ENCODE measurements around the gene DLK1. TPM values are rescaled to one million over a fixed set of nuclear protein-coding genes. Genes with fewer than 3 reads are reported as not detected.

Gene DLK1
- total RNA-seq, 1 donor from 2014 or later: not detected

DNA sequence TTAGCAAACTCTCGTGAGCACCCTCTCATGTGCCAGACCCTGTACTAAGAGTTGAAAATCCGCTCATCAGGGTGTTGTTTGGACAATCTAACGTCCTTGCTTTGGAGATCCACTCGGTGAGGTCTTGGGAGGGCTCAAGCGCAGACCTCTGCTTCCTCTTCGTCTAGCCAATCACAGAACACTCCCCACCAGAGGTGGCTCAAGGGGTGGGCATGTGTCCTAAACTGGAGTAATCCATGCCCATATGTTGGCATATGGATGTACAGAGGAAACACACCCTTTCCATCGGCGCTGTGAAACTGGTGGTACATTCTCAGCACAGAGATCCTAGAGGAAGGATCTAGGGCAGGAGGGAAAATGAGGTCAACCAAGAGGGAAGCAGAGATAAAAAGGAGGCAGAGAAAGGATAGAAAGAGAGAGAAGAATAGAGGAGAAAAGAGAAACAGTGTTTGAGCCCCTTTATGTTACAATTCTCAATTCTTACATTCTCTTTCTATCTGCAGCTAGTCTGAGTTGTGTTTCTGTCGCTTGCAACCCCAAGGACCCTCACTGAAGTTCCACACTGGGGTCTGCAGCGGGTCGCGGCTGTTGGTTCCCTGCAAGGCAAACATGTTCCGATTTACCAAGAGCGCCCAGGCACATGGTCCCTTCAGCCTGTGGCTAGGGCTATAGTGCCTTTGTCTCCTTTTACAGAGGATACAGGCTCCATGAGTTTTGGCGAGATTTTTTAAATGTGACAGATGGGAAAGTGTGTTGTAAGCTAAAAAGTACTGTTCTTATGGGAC, 40.5 kb downstream of the DLK1 start:
- H3K27me3 Mint-ChIP-seq: no peaks in the 10 kb centered on the region
- CTCF ChIA-PET: no interaction called here
- H3K9me3 Mint-ChIP-seq: no peaks in the 10 kb centered on the region
- H3K4me3 Mint-ChIP-seq: no peak overlapping the region
- TF ChIP-seq, protein P1, sequence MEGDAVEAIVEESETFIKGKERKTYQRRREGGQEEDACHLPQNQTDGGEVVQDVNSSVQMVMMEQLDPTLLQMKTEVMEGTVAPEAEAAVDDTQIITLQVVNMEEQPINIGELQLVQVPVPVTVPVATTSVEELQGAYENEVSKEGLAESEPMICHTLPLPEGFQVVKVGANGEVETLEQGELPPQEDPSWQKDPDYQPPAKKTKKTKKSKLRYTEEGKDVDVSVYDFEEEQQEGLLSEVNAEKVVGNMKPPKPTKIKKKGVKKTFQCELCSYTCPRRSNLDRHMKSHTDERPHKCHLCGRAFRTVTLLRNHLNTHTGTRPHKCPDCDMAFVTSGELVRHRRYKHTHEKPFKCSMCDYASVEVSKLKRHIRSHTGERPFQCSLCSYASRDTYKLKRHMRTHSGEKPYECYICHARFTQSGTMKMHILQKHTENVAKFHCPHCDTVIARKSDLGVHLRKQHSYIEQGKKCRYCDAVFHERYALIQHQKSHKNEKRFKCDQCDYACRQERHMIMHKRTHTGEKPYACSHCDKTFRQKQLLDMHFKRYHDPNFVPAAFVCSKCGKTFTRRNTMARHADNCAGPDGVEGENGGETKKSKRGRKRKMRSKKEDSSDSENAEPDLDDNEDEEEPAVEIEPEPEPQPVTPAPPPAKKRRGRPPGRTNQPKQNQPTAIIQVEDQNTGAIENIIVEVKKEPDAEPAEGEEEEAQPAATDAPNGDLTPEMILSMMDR (IDR thresholded peaks at IDR 0.05): no peak
- intact Hi-C loops (cut with micrococcal nuclease): no loop called here
- no peak for ATAC-seq (ENCODE audit: low read depth)
- POLR2A ChIA-PET: no interaction called here
- H3K27ac Mint-ChIP-seq: no peak overlapping the region
- H3K4me1 Mint-ChIP-seq: no peaks in the 10 kb centered on the region
- DNase-seq: no peak
- no peaks in the 10 kb centered on the region for H3K36me3 Mint-ChIP-seq (ENCODE audit: low read depth)

DNA sequence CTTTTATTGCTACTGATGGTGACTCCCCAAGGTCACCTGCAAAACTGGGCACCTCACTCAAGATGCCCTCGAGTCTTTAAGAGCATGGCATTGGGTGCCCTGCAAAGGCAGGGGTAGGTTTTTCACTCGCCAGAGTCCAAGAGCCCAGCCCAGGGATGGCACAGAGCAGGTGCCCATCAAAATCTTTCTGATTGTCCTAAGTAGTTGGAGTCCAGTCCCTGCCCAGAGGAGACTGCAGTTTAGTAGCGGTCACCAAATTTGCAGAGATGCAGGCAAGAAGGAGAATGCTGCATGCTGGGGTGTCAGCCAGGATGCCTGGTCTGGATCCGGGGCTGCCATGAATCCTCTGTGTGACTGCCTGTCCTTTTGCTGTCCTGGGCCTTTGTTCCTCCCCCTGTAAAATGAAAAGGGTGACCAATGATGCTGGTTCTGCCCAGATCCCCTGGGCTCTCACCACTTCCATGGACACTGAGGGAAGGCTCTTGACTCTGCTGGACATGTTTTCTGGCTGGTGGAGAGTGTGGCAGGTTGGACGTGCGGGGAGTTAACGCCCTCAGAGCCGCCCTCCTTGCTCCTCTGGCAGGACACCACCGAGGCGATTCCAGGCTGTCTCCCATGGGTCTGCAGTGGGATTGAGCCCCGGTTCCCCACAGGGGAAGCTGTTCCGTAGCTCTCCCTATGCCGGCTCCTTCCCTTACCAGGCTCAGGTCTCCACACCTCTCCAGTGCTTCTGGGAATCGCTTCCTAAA, 41.3 kb downstream of the DLK1 start:
- intact Hi-C loops (cut with micrococcal nuclease): no loop called here
- DNase-seq (no peak), ATAC-seq (ENCODE audit: low read depth) (no peak)
- H3K9me3 Mint-ChIP-seq: no peaks in the 10 kb centered on the region
- H3K27me3 Mint-ChIP-seq: no peaks in the 10 kb centered on the region
- no peaks in the 10 kb centered on the region for H3K36me3 Mint-ChIP-seq (ENCODE audit: low read depth)
- TF ChIP-seq, protein P1 (IDR thresholded peaks at IDR 0.05): no peak
- no peaks in the 10 kb centered on the region for H3K4me1 Mint-ChIP-seq
- H3K4me3 Mint-ChIP-seq: no peak overlapping the region
- CTCF ChIA-PET: no interaction called here
- POLR2A ChIA-PET: no interaction called here
- no peak overlapping the region for H3K27ac Mint-ChIP-seq

DNA sequence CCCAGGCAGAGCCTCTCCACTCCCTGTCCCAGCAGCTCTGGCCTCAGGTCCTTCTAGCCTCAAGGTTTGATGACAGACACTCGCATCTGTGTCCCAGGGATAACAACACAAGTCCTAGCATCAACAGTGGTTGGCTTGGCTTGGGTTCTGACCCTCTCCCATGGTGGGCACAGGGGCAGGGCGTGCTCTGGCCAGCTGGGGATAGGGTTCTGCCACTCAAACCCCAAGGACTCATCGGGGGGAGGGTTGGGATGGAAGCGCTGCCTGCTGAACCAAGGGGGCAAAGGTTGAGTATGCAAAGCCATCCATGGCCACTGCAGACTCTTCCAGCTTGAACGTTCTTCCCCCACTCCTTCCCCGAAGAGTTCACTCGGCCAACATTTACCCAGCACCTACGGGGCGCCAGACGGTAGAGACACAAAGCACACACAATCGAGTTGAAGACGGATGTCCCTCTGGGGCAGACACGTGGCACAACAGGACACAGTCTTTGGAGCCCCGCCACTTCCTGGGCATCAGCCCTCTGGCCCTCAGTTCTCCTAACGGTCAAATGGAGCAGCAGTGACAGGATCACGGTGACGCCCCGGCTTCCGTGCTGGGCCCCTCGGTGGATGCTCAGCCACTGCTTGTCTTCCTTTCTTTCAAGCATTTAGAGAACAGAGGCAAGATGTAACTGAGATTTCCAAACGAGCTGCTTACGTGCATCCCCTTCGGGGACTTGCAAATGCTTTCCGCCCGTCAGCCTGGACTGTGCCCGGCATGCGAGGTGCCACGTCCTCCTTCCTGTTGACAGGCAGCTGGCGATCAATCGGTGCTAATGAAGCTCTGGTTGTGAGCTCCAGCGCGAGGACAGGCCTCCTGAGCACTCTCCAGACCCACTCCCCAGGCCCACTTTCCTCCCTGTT, 42.6 kb downstream of the DLK1 start:
- ChIA-PET CTCF (no interaction called here), POLR2A (no interaction called here)
- no peaks in the 10 kb centered on the region for H3K27me3 Mint-ChIP-seq
- no peaks in the 10 kb centered on the region for H3K4me1 Mint-ChIP-seq
- H3K27ac Mint-ChIP-seq: no peak overlapping the region
- TF ChIP-seq, protein P1 (IDR thresholded peaks at IDR 0.05): no peak
- no peaks in the 10 kb centered on the region for H3K36me3 Mint-ChIP-seq (ENCODE audit: low read depth)
- DNase-seq (no peak), ATAC-seq (ENCODE audit: low read depth) (no peak)
- H3K9me3 Mint-ChIP-seq: no peaks in the 10 kb centered on the region
- intact Hi-C loops (cut with micrococcal nuclease): no loop called here
- H3K4me3 Mint-ChIP-seq: no peak overlapping the region

GRCh38 chr14:100770046-100770445, 43.4 kb downstream of the DLK1 start:
- H3K4me3 Mint-ChIP-seq: no peak overlapping the region
- POLR2A ChIA-PET: no interaction called here
- intact Hi-C loops (cut with micrococcal nuclease): no loop called here

More at GRCh38 chr14:100770046-100770445, 43.4 kb downstream of the DLK1 start:
- CTCF ChIA-PET: no interaction called here
- no peak overlapping the region for H3K27ac Mint-ChIP-seq
- H3K9me3 Mint-ChIP-seq: no peaks in the 10 kb centered on the region
- no peaks in the 10 kb centered on the region for H3K27me3 Mint-ChIP-seq
- H3K4me1 Mint-ChIP-seq: no peaks in the 10 kb centered on the region
- TF ChIP-seq, protein P1 (IDR thresholded peaks at IDR 0.05): no peak
- DNase-seq (no peak), ATAC-seq (ENCODE audit: low read depth) (no peak)
- no peaks in the 10 kb centered on the region for H3K36me3 Mint-ChIP-seq (ENCODE audit: low read depth)

All from activated B cell treated with CpG ODN at 0.5 μM for 24 hours (primary cell).